Breast epithelium (tissue), 3 donors: ENCODE data around the gene FAT1.

Experiments
- CTCF ChIP-seq, 3 donors: fragments of 450-650 bp; IDR thresholded peaks; one replicate each; pipeline ENCODE4 v1.5.1; 2016 to 2017; ENCODE audit warnings: antibody characterized with exemption in 3 of 3, mild to moderate bottlenecking in 3 of 3, moderate library complexity in 3 of 3
- POLR2AphosphoS5 ChIP-seq, 3 donors: sonication (generic); formaldehyde crosslinking; IDR thresholded peaks; one replicate each; pipeline ENCODE4 v1.6.1; 2017; ENCODE audit warnings: antibody characterized with exemption in 3 of 3

GRCh38 chr4:186693894-186694293 lies 29.8 kb downstream of the FAT1 start:
- TF ChIP-seq CTCF (IDR thresholded peaks at IDR 0.05) (no peak), POLR2AphosphoS5 (IDR thresholded peaks at IDR 0.05) (no peak)
